Mucosa of rectum (tissue), 2 donors: ENCODE measurements around the gene SGPL1.

ENCODE experiments used
- H3K27ac ChIP-seq, 2 donors: one replicate each; pipeline ENCODE4 v1.7.0; 2013; ENCODE audit warnings: inconsistent platforms in 2 of 2, low read depth in 2 of 2, low read length in 2 of 2
- H3K27me3 ChIP-seq, 2 donors: one replicate each; pipeline ENCODE4 v1.7.0; 2013; ENCODE audit warnings: low read length in 2 of 2; ENCODE audit not compliant: control insufficient read depth in 2 of 2, insufficient read depth in 2 of 2
- H3K36me3 ChIP-seq, 2 donors: one replicate each; pipeline ENCODE4 v1.7.0; 2013; ENCODE audit warnings: low read length in 2 of 2; ENCODE audit not compliant: control insufficient read depth in 2 of 2, insufficient read depth in 2 of 2
- H3K4me1 ChIP-seq, 2 donors: one replicate each; pipeline ENCODE4 v1.7.0; 2013; ENCODE audit warnings: low read length in 2 of 2, mild to moderate bottlenecking in 1 of 2; ENCODE audit not compliant: control insufficient read depth in 2 of 2, insufficient read depth in 2 of 2
- H3K4me3 ChIP-seq, 2 donors: one replicate each; pipeline ENCODE4 v1.7.0; 2013; ENCODE audit warnings: low read length in 2 of 2
- H3K9ac ChIP-seq, 2 donors: one replicate each; pipeline ENCODE4 v1.7.0; 2013; ENCODE audit warnings: low read length in 2 of 2, low read depth in 1 of 2, mild to moderate bottlenecking in 1 of 2
- H3K9me3 ChIP-seq, 2 donors: one replicate each; pipeline ENCODE4 v1.7.0; 2013; ENCODE audit warnings: low read length in 2 of 2; ENCODE audit not compliant: control insufficient read depth in 2 of 2
- donor health status: healthy.
- donor health status: Normal muscosa, but diverticular disease.

SGPL1 gene

DNA sequence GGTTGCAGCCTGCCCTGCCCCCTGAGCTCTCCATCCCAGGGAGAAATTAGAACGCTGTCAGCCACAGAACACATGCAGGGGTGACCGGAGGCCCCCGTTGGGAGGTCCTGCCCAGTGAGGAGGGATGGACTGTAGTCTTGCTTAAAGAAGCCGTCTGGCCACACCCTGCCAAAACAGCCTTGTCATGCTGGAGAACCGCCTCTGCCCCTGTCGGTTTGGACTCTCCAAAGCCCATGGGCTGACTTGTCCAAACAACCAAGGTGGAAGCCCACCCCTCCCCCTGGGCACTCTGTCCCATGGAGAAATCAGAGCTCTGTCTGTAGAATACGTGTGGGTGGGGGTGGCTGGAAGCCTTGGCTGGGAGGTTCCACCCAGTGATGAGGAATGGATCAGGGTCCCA is 17.9 kb upstream of the SGPL1 start:
- H3K9ac ChIP-seq: no peak overlapping the region
- H3K9me3 ChIP-seq: no peaks in the 10 kb centered on the region
- H3K4me1 ChIP-seq: no peaks in the 10 kb centered on the region
- H3K27me3 ChIP-seq: no peaks in the 10 kb centered on the region
- H3K4me3 ChIP-seq: no peak overlapping the region
- no peaks in the 10 kb centered on the region for H3K36me3 ChIP-seq
- H3K27ac ChIP-seq: no peak overlapping the region

DNA sequence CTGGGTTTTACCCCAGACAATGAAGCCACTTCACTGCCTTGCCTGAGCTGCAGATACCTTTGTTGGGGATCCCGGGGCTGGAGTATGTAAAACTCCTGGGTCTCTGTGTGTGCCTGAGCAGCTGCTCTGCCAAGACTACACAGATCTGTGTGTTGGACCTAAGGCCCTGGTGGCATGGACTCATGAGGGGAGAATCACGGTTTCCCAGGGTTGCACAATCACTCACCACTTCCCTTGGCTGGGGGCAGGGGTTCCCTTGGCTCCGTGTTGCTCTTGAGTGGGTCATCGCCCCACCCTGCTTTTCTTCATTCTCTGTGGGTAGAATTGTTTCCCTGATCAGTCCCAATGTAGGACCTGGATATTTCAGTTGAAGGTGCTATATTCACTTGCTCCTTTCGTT is 16.6 kb upstream of the SGPL1 start:
- Histone ChIP-seq H3K9me3 (no peaks in the 10 kb centered on the region), H3K27me3 (no peaks in the 10 kb centered on the region), H3K4me3 (no peak overlapping the region)

DNA sequence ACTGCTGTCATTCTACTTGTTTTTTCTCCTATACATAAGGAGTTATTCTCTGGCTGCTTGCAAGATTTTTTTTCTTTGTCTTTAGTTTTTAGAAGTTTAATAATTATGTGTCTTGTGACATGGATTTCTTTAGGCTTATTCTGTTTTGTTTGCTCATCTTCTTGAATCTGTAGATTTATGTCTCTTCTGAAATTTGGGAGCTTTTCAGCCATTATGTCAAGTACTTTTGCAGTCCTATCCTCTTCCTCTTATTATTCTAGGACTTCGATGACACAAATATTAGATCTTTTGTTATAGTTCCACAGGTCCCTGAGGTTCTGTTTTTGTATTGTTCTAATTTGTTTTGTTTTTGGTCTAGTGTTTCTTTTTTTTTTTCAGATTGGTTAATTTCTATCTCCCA is 13.9 kb upstream of the SGPL1 start:
- Histone ChIP-seq H3K9ac (no peak overlapping the region), H3K27me3 (no peaks in the 10 kb centered on the region), H3K36me3 (no peaks in the 10 kb centered on the region), H3K4me3 (no peak overlapping the region), H3K9me3 (no peaks in the 10 kb centered on the region), H3K4me1 (no peaks in the 10 kb centered on the region), H3K27ac (no peak overlapping the region)

More for the DNA sequence above, 16.6 kb upstream of the SGPL1 start:
- Histone ChIP-seq H3K36me3 (no peaks in the 10 kb centered on the region), H3K27ac (no peak overlapping the region), H3K4me1 (no peaks in the 10 kb centered on the region), H3K9ac (no peak overlapping the region)

DNA sequence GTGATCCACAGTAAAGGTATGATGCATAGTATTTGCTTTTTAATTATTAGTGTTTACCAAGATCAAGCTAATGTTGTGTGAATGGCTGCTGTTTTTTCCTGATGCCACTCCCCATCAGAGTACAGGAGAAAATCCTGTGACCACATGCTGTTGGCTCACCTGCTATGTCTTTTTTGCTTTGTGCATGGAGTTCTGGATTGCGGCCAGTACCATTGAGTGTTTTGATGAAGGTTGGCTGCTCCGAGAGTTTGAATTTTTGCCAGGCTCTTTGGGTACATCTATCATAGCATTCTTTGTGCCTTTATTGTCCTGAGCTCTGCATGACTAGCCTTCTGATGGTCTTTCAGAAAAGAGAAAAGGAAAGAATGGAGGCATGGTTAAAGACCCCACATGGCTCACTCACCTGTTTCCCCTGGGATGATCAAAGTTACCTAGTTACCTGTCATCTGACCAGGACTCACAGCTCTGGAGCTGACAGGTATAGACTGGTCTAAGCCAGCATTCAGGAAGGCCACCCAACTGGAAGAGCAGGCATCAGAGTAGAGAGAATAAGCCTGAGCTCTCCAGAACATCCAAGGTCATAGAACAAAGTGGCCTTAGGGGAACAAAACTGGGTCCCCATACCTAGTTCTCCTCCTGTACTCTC is 11.8 kb upstream of the SGPL1 start:
- no peaks in the 10 kb centered on the region for H3K4me1 ChIP-seq
- H3K27me3 ChIP-seq: no peaks in the 10 kb centered on the region
- H3K36me3 ChIP-seq: no peaks in the 10 kb centered on the region
- no peak overlapping the region for H3K4me3 ChIP-seq
- H3K27ac ChIP-seq: no peak overlapping the region
- H3K9ac ChIP-seq: no peak overlapping the region
- H3K9me3 ChIP-seq: no peaks in the 10 kb centered on the region

DNA sequence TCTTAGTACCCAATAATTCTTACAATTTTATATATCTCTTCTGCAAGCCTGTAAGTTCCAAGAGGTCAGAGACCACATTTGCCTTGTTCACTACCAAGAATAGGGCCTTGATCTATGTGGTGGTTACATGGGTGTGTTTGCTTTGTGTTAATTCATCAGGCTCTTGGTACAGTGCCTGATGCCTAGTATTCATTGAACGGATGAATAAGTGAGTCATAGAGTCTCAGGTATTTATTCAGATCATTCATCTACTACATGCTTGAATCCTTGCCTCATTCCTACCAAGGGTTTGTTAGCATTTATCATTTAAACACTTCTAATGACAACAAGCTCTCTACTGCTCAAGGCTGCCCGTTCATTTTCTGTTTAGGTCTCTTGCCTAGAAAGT is 11.3 kb upstream of the SGPL1 start:
- H3K27ac ChIP-seq: no peak overlapping the region
- H3K4me3 ChIP-seq: no peak overlapping the region
- no peaks in the 10 kb centered on the region for H3K4me1 ChIP-seq
- no peaks in the 10 kb centered on the region for H3K36me3 ChIP-seq
- no peaks in the 10 kb centered on the region for H3K27me3 ChIP-seq
- H3K9me3 ChIP-seq: no peaks in the 10 kb centered on the region
- H3K9ac ChIP-seq: no peak overlapping the region

DNA sequence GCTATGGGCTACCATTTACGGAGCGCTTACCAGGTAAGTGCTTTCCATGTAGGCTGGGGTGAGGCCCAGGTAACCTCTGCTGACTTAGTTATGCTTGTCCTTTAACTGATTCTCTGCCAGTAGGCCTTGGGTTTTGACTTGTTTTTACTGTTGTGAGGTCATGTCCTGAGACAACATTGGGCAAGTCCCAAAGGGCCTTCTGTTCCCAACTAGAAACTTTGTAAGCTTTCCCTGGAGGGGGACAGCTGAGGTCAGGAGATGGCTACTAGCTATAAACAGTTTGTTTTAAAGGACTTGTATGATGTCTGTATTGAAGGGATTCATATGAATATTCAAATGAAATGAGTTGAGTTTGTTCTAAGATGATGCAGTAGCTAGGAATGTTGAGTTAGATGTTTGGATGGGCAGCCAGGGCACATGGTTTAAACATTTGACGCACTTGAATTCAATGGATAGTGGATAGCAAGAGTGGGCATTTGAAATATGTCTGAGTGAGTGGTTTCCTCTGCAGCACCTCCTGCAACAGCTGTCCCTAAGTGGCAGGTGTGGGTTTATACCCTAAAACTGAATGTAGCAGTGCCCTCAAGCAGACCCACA is 10.0 kb upstream of the SGPL1 start:
- no peaks in the 10 kb centered on the region for H3K9me3 ChIP-seq
- H3K4me1 ChIP-seq: no peaks in the 10 kb centered on the region
- H3K9ac ChIP-seq: no peak overlapping the region
- no peak overlapping the region for H3K4me3 ChIP-seq
- no peaks in the 10 kb centered on the region for H3K27me3 ChIP-seq
- no peak overlapping the region for H3K27ac ChIP-seq
- no peaks in the 10 kb centered on the region for H3K36me3 ChIP-seq

DNA sequence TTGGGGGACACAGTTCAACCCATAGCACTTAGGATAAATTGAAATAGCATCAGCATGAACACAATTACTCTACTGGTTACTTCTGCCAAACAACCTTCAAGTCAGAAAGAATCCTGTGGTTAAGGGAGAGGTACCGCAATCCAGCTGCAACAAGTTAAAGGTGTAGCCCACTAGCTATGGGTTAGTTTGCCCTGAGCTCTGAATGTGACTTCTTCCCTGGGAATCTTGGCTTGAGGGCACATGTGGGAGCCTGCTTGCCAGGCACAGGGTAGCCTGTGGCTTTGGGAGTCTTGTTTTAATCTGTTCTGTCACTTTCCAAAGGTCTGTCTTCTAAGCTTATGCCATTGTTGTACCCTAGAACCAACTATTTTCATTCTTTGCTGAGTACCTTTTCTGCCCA is 8.9 kb upstream of the SGPL1 start:
- Histone ChIP-seq H3K9ac (no peak overlapping the region), H3K36me3 (no peaks in the 10 kb centered on the region), H3K9me3 (no peaks in the 10 kb centered on the region), H3K27me3 (no peaks in the 10 kb centered on the region), H3K4me3 (no peak overlapping the region), H3K4me1 (no peaks in the 10 kb centered on the region), H3K27ac (no peak overlapping the region)

DNA sequence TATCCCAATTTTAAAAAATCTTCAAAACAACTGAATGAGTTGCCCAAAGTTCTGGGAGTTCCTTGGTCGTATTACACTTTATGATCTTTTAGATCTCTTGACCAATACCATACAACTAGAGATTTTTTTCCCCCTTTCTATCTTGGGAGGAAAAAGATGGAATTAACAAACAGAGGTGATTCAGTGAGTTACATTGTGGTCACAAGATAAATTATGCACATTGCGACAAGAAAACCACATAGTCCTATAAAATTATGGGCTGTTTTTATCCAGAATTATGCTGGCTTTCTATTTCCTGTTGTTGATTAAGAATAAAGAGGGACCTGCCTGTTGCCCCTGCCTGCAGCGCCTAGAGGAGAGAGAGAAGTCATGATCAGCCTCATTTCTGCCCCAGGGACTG is 8.2 kb upstream of the SGPL1 start:
- Histone ChIP-seq H3K36me3 (no peaks in the 10 kb centered on the region), H3K4me3 (no peak overlapping the region), H3K9ac (no peak overlapping the region), H3K27me3 (no peaks in the 10 kb centered on the region), H3K9me3 (no peaks in the 10 kb centered on the region), H3K4me1 (no peaks in the 10 kb centered on the region), H3K27ac (no peak overlapping the region)

DNA sequence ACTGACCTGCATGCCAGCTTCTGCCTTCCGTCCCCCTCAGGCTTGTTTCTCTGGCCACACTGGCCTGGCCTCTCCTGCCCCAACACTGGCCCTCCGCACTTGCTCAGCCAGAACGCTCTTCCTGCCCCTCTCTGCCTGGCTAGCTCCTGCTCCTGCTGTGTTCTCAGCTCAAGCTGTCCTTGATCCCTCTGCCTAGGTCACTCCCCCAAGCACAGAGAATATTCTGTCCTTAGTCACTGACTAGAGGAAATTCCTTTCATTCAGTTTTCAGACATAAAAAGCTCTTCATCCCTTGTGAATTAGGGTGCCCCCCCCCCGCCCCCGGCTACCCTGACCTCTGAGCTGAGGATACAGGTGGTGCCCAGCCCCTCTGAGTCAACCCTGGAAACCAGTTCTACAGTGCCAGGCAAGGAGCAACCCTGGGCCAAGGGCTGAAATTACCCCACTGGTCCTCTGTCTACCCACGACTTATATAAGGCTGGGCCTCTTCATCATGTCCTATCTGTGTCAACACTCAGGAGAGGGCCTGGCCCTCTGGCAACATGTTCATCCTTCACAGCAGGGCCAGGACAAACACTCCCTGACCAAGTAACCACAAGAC is 6.6 kb upstream of the SGPL1 start:
- no peak overlapping the region for H3K27ac ChIP-seq
- no peaks in the 10 kb centered on the region for H3K9me3 ChIP-seq
- no peaks in the 10 kb centered on the region for H3K27me3 ChIP-seq
- no peak overlapping the region for H3K9ac ChIP-seq
- H3K4me1 ChIP-seq: no peaks in the 10 kb centered on the region
- H3K36me3 ChIP-seq: no peaks in the 10 kb centered on the region
- H3K4me3 ChIP-seq: no peak overlapping the region

DNA sequence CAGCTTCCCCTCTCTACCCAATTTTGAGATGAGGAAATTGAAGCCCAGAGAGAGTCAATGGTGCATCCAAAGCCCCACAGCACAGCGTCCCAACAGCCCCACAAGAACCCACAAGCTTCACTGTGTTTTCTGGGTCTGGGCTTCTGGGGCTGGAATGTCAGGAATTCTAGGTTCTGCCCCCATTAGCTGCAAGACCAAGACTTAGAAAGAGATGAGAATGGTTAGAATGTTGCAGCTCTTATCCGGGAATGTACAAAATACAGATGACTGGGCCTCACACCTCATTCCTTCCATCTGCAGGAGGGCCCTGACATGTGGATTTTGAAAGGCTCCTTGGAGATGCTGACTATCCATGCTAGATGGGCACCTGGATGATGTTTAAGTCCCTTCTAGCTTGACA is 6.0 kb upstream of the SGPL1 start:
- no peaks in the 10 kb centered on the region for H3K4me1 ChIP-seq
- H3K27me3 ChIP-seq: no peaks in the 10 kb centered on the region
- H3K27ac ChIP-seq: no peak overlapping the region
- no peaks in the 10 kb centered on the region for H3K9me3 ChIP-seq
- H3K4me3 ChIP-seq: no peak overlapping the region
- no peaks in the 10 kb centered on the region for H3K36me3 ChIP-seq
- H3K9ac ChIP-seq: no peak overlapping the region
